Gastroesophageal sphincter (tissue), 4 donors: ENCODE measurements around the gene KIRREL3. TPM values are rescaled to one million over a fixed set of nuclear protein-coding genes. Genes with fewer than 3 reads are reported as not detected.

Source experiments
- ATAC-seq: fragments of 150-250 bp; one replicate; pipeline ENCODE4 v1.9.1; 2016; ENCODE audit warnings: mild to moderate bottlenecking, moderate library complexity
- H3K27ac ChIP-seq, 4 donors: fragments of 200-600 bp; sonication (generic) in 3 of 4; 1 replicate in 3 of 4; 2 replicates in 1 of 4; pipeline ENCODE4 v1.5.1; 2016 to 2019
- H3K27me3 ChIP-seq: fragments of 200-600 bp; sonication (generic); one replicate; pipeline ENCODE4 v1.5.1; 2019
- H3K36me3 ChIP-seq, 2 donors: fragments of 200-600 bp; sonication (generic); one replicate each; pipeline ENCODE4 v1.5.1; 2019; ENCODE audit warnings: control low read depth in 1 of 2
- H3K4me1 ChIP-seq, 3 donors: fragments of 200-600 bp; sonication (generic); 1 replicate in 2 of 3; 2 replicates in 1 of 3; pipeline ENCODE4 v1.5.1; 2016 to 2019; ENCODE audit warnings: control low read depth in 2 of 3
- H3K4me3 ChIP-seq, 2 donors: fragments of 200-600 bp; sonication (generic); one replicate each; pipeline ENCODE4 v1.5.1; 2019; ENCODE audit warnings: mild to moderate bottlenecking in 1 of 2, moderate library complexity in 1 of 2
- H3K9me3 ChIP-seq, 3 donors: fragments of 200-600 bp; sonication (generic); one replicate each; pipeline ENCODE4 v1.5.1; 2017 to 2019; ENCODE audit warnings: control low read depth in 2 of 3
- CTCF ChIP-seq, 4 experiments: fragments of 200-600 bp in 2 of 4; fragments of 450-650 bp in 2 of 4; sonication (generic) in 1 of 4; IDR thresholded peaks; one replicate each; pipeline ENCODE4 v1.5.1; 2017 to 2019; ENCODE audit warnings: antibody characterized with exemption in 4 of 4, mild to moderate bottlenecking in 2 of 4, moderate library complexity in 2 of 4
- EP300 ChIP-seq: sonication (generic); formaldehyde crosslinking; IDR thresholded peaks from one replicate; pipeline ENCODE4 v1.6.1; 2017; ENCODE audit warnings: antibody characterized with exemption, mild to moderate bottlenecking
- POLR2A ChIP-seq, 2 donors: fragments of 450-650 bp; IDR thresholded peaks; one replicate each; pipeline ENCODE4 v1.6.1; 2017; ENCODE audit warnings: antibody characterized with exemption in 2 of 2, mild to moderate bottlenecking in 2 of 2, moderate library complexity in 1 of 2
- POLR2AphosphoS5 ChIP-seq: sonication (generic); formaldehyde crosslinking; IDR thresholded peaks from one replicate; pipeline ENCODE4 v1.6.1; 2017; ENCODE audit warnings: antibody characterized with exemption
- WGBS, 2 donors: methylation state at CpG; one replicate each; pipeline ENCODE4 v1.1.5; 2018; ENCODE audit warnings: low coverage in 1 of 2; 5-methylcytosine and 5-hydroxymethylcytosine counted together
- total RNA-seq, 4 donors: library from RNA; depleted of rRNA; stranded (reverse); fragments of >200 nt; gene quantifications; one replicate each; pipeline ENCODE4 v1.1.0, GENCODE V29; 2016

Gene KIRREL3
- total RNA-seq, 4 donors from 2014 or later = 0.54 to 3.9 (median 1.4) TPM

GRCh38 chr11:127017482-127017881 is 16.9 kb upstream of the KIRREL3 start:
- WGBS, 2 donors = 30 to 50% methylated on average over 3 to 7 of the region's 7 CpGs
- no peaks in the 10 kb centered on the region for H3K36me3 ChIP-seq
- no peak overlapping the region for H3K4me3 ChIP-seq
- H3K9me3 ChIP-seq = no peaks in the 10 kb centered on the region
- H3K27me3 ChIP-seq = peaks cover 9% of the 10 kb centered on the region
- no peaks in the 10 kb centered on the region for H3K4me1 ChIP-seq
- ATAC-seq = no peak
- no peak overlapping the region for H3K27ac ChIP-seq
- TF ChIP-seq CTCF (IDR thresholded peaks at IDR 0.05) (peak in 1 of 4 experiments; percentile 7), POLR2A (IDR thresholded peaks at IDR 0.05) (no peak)

DNA sequence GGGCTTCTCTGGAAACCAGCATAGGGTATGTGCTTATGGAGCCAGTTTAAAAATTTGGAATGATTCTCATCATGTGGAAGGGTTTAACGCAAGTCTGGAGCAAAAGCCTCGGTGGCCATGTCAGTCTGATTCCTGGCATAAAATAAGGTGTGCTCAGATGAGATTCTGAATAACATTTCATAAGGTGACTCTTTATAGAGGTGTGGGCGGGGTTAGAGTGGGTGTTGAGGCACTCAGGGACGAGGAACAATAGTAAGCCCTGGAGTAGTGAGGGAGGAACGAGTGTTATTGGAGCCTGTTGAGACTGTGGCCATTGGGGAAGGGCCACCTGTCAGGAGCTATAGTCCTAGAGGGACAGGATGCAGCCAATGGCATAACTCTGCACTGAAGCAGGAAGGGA is 13.0 kb upstream of the KIRREL3 start:
- 73 to 76% methylated on average over 4 to 5 of the region's 5 CpGs for WGBS, 2 donors
- no peaks in the 10 kb centered on the region for H3K4me1 ChIP-seq
- no peaks in the 10 kb centered on the region for H3K36me3 ChIP-seq
- H3K9me3 ChIP-seq = no peaks in the 10 kb centered on the region
- no peak overlapping the region for H3K4me3 ChIP-seq
- peaks cover 31% of the 10 kb centered on the region for H3K27me3 ChIP-seq
- TF ChIP-seq POLR2AphosphoS5 (no peak), CTCF (IDR thresholded peaks at IDR 0.05) (no peak), EP300 (no peak), POLR2A (IDR thresholded peaks at IDR 0.05) (no peak)
- no peak for ATAC-seq
- no peak overlapping the region for H3K27ac ChIP-seq

DNA sequence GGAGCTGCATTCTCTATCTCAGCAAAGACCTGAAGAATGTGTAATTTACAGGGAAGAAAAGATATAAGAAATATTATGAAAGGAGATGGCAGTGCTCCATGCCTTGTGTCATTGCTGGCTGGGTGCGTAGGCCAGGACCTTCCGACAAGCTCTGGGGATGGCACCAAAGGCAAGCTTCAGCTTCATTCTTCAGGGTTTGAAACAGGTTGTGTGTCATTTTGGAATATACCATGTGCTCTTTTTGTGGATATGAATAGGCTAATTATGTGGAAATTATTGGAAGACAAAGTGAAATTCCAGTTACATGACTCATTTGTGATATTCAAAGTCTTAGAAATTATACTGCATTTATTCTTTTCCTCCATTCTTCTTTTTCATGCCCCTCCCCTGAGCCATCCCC is 5.7 kb upstream of the KIRREL3 start:
- ATAC-seq = no peak
- Histone ChIP-seq H3K36me3 (no peaks in the 10 kb centered on the region), H3K4me1 (peaks cover 0 to 15% (median 7%) of the 10 kb centered on the region in 3 donors), H3K9me3 (no peaks in the 10 kb centered on the region), H3K4me3 (no peak overlapping the region), H3K27ac (no peak overlapping the region), H3K27me3 (peaks cover 92% of the 10 kb centered on the region)
- no peak for TF ChIP-seq POLR2A (IDR thresholded peaks at IDR 0.05)
- no peak for TF ChIP-seq EP300
- no peak for TF ChIP-seq POLR2AphosphoS5
- no peak for TF ChIP-seq CTCF (IDR thresholded peaks at IDR 0.05)
- 83 to 90% methylated on average over 2 of the region's 2 CpGs for WGBS, 2 donors

DNA sequence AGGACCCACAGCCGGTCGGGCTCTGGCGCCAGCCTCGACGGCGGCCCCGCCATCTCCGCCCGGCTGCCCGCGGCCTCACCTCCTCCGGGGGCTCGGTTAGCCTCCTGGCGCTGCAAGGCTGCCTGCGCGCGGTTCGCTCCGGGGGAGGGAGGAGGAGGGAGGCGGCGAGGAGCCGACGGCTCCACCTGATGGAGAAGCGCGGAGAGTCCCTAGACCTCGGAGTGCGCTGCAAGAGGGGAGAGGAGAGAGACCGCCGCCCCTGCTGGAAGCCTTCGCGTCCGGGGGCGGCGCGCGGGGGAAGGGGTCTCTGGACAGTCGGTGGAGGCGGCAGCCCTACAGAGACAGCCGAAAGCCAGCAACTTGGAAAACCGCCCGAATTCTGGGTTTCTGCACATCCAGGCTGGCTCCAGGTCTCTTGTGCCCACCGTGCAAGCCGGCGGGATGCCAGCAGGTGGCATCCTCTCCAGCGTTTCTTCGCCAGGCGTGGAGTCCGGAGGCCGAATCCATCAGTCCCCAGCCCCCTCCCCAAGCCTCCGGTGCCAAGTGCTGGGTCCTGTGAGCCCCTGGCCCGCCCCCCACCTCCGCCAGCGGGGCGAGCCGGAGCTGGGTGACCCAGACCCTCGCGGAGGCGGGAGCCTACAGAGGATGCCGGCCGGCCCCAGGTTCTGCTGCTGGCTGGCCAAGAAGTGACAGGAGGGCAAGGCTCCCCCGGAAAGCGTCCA is 2.9 kb upstream of the KIRREL3 start:
- peak overlapping the region in 1 of 2 donors; percentile 39 for H3K4me3 ChIP-seq
- no peak for ATAC-seq
- H3K4me1 ChIP-seq = peaks cover 0 to 29% (median 7%) of the 10 kb centered on the region in 3 donors
- peaks cover 98% of the 10 kb centered on the region for H3K27me3 ChIP-seq
- no peaks in the 10 kb centered on the region for H3K9me3 ChIP-seq
- TF ChIP-seq EP300 (no peak), CTCF (IDR thresholded peaks at IDR 0.05) (no peak), POLR2A (IDR thresholded peaks at IDR 0.05) (no peak), POLR2AphosphoS5 (no peak)
- WGBS, 2 donors = no CpG with 5 or more reads among the region's 62 CpGs
- H3K36me3 ChIP-seq = no peaks in the 10 kb centered on the region
- H3K27ac ChIP-seq = no peak overlapping the region

- WGBS, 2 donors = 28 to 34% methylated on average over 6 to 7 of the region's 16 CpGs
- peaks cover 98% of the 10 kb centered on the region for H3K27me3 ChIP-seq
- H3K9me3 ChIP-seq = no peaks in the 10 kb centered on the region
- H3K36me3 ChIP-seq = no peaks in the 10 kb centered on the region
- peaks cover 0 to 29% (median 7%) of the 10 kb centered on the region in 3 donors for H3K4me1 ChIP-seq
- ATAC-seq = no peak
- TF ChIP-seq EP300 (no peak), POLR2AphosphoS5 (no peak), POLR2A (IDR thresholded peaks at IDR 0.05) (no peak), CTCF (IDR thresholded peaks at IDR 0.05) (no peak)
- peak overlapping the region in 1 of 2 donors; percentile 39 for H3K4me3 ChIP-seq
- H3K27ac ChIP-seq = no peak overlapping the region
These were observed 2.2 kb upstream of the KIRREL3 start for GRCh38 chr11:127002669-127003259.
